Trophoblast cell (in vitro differentiated cells and primary cell): ENCODE measurements around the gene TNS3.
A peak's percentile ranks its signal among the peaks of the same experiment; 100 is the strongest.

ENCODE experiments used
- DNase-seq, 2 donors: peaks; one replicate each; pipeline ENCODE4 v3.0.0-alpha.2; 2016
- H2AFZ ChIP-seq: 2 replicates; pipeline ENCODE4 v1.6.1; 2013; ENCODE audit warnings: low read length, moderate library complexity, mild to moderate bottlenecking; ENCODE audit not compliant: insufficient read depth, poor library complexity
- H2AK5ac ChIP-seq: 2 replicates; pipeline ENCODE4 v1.6.1; 2013; ENCODE audit warnings: mild to moderate bottlenecking, low read length
- H2BK120ac ChIP-seq: 2 replicates; pipeline ENCODE4 v1.6.1; 2013; ENCODE audit warnings: low read length, mild to moderate bottlenecking, moderate library complexity; ENCODE audit not compliant: insufficient read depth, poor library complexity
- H2BK12ac ChIP-seq: 2 replicates; pipeline ENCODE4 v1.6.1; 2013; ENCODE audit warnings: mild to moderate bottlenecking, low read length, moderate library complexity
- H2BK5ac ChIP-seq: 2 replicates; pipeline ENCODE4 v1.6.1; 2013; ENCODE audit warnings: low read length, low read depth, moderate library complexity, mild to moderate bottlenecking; ENCODE audit not compliant: poor library complexity
- H3K14ac ChIP-seq: 2 replicates; pipeline ENCODE4 v1.6.1; 2013; ENCODE audit warnings: mild to moderate bottlenecking, low read length
- H3K18ac ChIP-seq: 2 replicates; pipeline ENCODE4 v1.6.1; 2013; ENCODE audit warnings: mild to moderate bottlenecking, low read length
- H3K23ac ChIP-seq: 2 replicates; pipeline ENCODE4 v1.6.1; 2013; ENCODE audit warnings: low read length
- H3K27ac ChIP-seq: 2 replicates; pipeline ENCODE4 v1.5.1; 2013; ENCODE audit warnings: low read depth, mild to moderate bottlenecking, inconsistent platforms, low read length, moderate library complexity
- H3K27me3 ChIP-seq: 2 replicates; pipeline ENCODE4 v1.6.1; 2013; ENCODE audit warnings: inconsistent platforms, mild to moderate bottlenecking, low read length, moderate library complexity; ENCODE audit not compliant: insufficient read depth
- H3K36me3 ChIP-seq, 2 experiments: 1 replicate in 1 of 2; 2 replicates in 1 of 2; pipeline ENCODE4 v1.6.1; 2013; ENCODE audit warnings: low read length in 2 of 2, mild to moderate bottlenecking in 2 of 2, moderate library complexity in 1 of 2; ENCODE audit not compliant: insufficient read depth in 2 of 2, control insufficient read depth in 1 of 2
- H3K4ac ChIP-seq: 2 replicates; pipeline ENCODE4 v1.6.1; 2013; ENCODE audit warnings: low read depth, mild to moderate bottlenecking, low read length, moderate library complexity
- H3K4me1 ChIP-seq, 2 experiments: 1 replicate in 1 of 2; 2 replicates in 1 of 2; pipeline ENCODE4 v1.6.1; 2013; ENCODE audit warnings: low read length in 2 of 2, mild to moderate bottlenecking in 2 of 2, moderate library complexity in 1 of 2; ENCODE audit not compliant: insufficient read depth in 2 of 2, control insufficient read depth in 1 of 2
- H3K4me2 ChIP-seq: 2 replicates; pipeline ENCODE4 v1.6.1; 2013; ENCODE audit warnings: inconsistent platforms, mild to moderate bottlenecking, low read length, moderate library complexity
- H3K4me3 ChIP-seq: 2 replicates; pipeline ENCODE4 v1.5.1; 2013; ENCODE audit warnings: mild to moderate bottlenecking, low read depth, low read length, inconsistent platforms
- H3K79me1 ChIP-seq: one replicate; pipeline ENCODE4 v1.6.1; 2013; ENCODE audit warnings: low read length
- H3K79me2 ChIP-seq: 2 replicates; pipeline ENCODE4 v1.6.1; 2013; ENCODE audit warnings: low read length, mild to moderate bottlenecking; ENCODE audit not compliant: control insufficient read depth, insufficient read depth, poor library complexity
- H3K9ac ChIP-seq: 2 replicates; pipeline ENCODE4 v1.6.1; 2013; ENCODE audit warnings: mild to moderate bottlenecking, low read length
- H3K9me3 ChIP-seq: 2 replicates; pipeline ENCODE4 v1.6.1; 2013; ENCODE audit warnings: low read depth, mild to moderate bottlenecking, control low read depth, inconsistent platforms, low read length; ENCODE audit not compliant: insufficient read depth
- H4K12ac ChIP-seq: 2 replicates; pipeline ENCODE4 v1.6.1; 2013; ENCODE audit warnings: low read depth, mild to moderate bottlenecking, low read length, moderate library complexity
- H4K8ac ChIP-seq: 2 replicates; pipeline ENCODE4 v1.6.1; 2013; ENCODE audit warnings: low read depth, mild to moderate bottlenecking, low read length, moderate library complexity
- H4K91ac ChIP-seq: one replicate; pipeline ENCODE4 v1.6.1; 2013; ENCODE audit warnings: low read depth, mild to moderate bottlenecking, low read length, moderate library complexity
- WGBS: extraction: QIAGEN DNeasy Blood & Tissue Kit; methylation state at CpG from one replicate; pipeline ENCODE4 v1.1.7; 2013; ENCODE audit warnings: missing lambda C conversion rate; ENCODE audit not compliant: insufficient read length, insufficient coverage; ENCODE audit errors: extremely low coverage; 5-methylcytosine and 5-hydroxymethylcytosine counted together

TNS3 gene

GRCh38 chr7:47520406-47520805 is 61.5 kb downstream of the TNS3 start:
- H3K27me3 ChIP-seq: no peaks in the 10 kb centered on the region
- no peak overlapping the region for H2AFZ ChIP-seq
- H2BK5ac ChIP-seq: peak overlapping the region; percentile 24
- no peak overlapping the region for H2BK12ac ChIP-seq
- H4K12ac ChIP-seq: no peak overlapping the region
- peaks cover 56 to 64% of the 10 kb centered on the region in 2 experiments for H3K36me3 ChIP-seq
- no peaks in the 10 kb centered on the region for H3K9me3 ChIP-seq
- no peak overlapping the region for H3K9ac ChIP-seq
- H3K18ac ChIP-seq: peak overlapping the region; percentile 47
- H3K4me2 ChIP-seq: no peak overlapping the region
- no peak overlapping the region for H2AK5ac ChIP-seq
- no peak for DNase-seq
- no peak overlapping the region for H2BK120ac ChIP-seq
- peaks cover 30 to 33% of the 10 kb centered on the region in 2 experiments for H3K4me1 ChIP-seq
- peaks cover 27% of the 10 kb centered on the region for H3K79me1 ChIP-seq
- H3K23ac ChIP-seq: no peak overlapping the region
- no peak overlapping the region for H3K4ac ChIP-seq
- H4K8ac ChIP-seq: peak overlapping the region; percentile 9
- peak overlapping the region; percentile 74 for H3K27ac ChIP-seq
- H3K4me3 ChIP-seq: no peak overlapping the region
- no CpG with 5 or more reads among the region's 8 CpGs for WGBS
- H3K14ac ChIP-seq: no peak overlapping the region
- H4K91ac ChIP-seq: peak overlapping the region; percentile 40
- H3K79me2 ChIP-seq: peaks cover 24% of the 10 kb centered on the region

DNA sequence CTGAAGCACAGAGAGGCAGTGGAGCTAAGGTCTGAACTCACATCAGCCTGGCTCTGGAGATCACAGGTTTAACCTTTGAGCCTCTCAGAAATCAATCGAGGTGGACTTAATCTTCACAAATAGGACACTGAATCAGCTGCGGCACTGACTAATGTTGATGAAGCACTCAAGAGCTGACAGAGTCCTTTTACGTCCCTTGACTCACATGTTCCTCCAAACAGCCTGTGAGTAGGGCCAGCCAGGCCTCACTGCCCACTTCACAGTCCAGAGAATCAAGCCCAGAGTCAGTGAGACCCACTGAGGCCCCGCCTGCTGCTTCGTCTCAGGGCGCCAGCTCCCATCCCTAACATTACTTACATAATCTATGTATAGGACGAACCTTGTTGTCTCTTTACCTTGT is 63.1 kb downstream of the TNS3 start:
- Histone ChIP-seq H4K91ac (peak overlapping the region; percentile 58), H4K8ac (no peak overlapping the region), H2BK12ac (peak overlapping the region; percentile 68), H3K4me3 (no peak overlapping the region), H3K23ac (no peak overlapping the region), H3K18ac (peak overlapping the region; percentile 49), H3K79me1 (peaks cover 36% of the 10 kb centered on the region), H3K4ac (peak overlapping the region; percentile 41), H2BK120ac (no peak overlapping the region), H3K9ac (no peak overlapping the region), H4K12ac (no peak overlapping the region), H3K9me3 (no peaks in the 10 kb centered on the region), H2BK5ac (peak overlapping the region; percentile 24), H2AFZ (peak overlapping the region; percentile 25), H3K27ac (no peak overlapping the region), H3K14ac (peak overlapping the region; percentile 11), H3K4me1 (peaks cover 42 to 46% of the 10 kb centered on the region in 2 experiments), H3K36me3 (peaks cover 46 to 51% of the 10 kb centered on the region in 2 experiments), H3K27me3 (no peaks in the 10 kb centered on the region), H3K4me2 (no peak overlapping the region), H3K79me2 (peaks cover 19% of the 10 kb centered on the region), H2AK5ac (no peak overlapping the region)
- no peak for DNase-seq
- WGBS: no CpG with 5 or more reads among the region's 7 CpGs

GRCh38 chr7:47517821-47518480 is 64.0 kb downstream of the TNS3 start:
- Histone ChIP-seq H3K79me1 (peaks cover 39% of the 10 kb centered on the region), H3K9me3 (no peaks in the 10 kb centered on the region), H3K4me3 (no peak overlapping the region), H2BK12ac (no peak overlapping the region), H2AFZ (no peak overlapping the region), H4K12ac (no peak overlapping the region), H3K4me2 (no peak overlapping the region), H3K23ac (no peak overlapping the region), H3K4me1 (peaks cover 45 to 49% of the 10 kb centered on the region in 2 experiments), H2BK5ac (no peak overlapping the region), H3K79me2 (peaks cover 17% of the 10 kb centered on the region), H4K91ac (no peak overlapping the region), H3K27me3 (no peaks in the 10 kb centered on the region), H3K14ac (no peak overlapping the region), H3K4ac (peak overlapping the region; percentile 80), H2BK120ac (no peak overlapping the region), H3K27ac (no peak overlapping the region), H3K18ac (peak overlapping the region; percentile 73), H3K9ac (no peak overlapping the region), H3K36me3 (peaks cover 38 to 42% of the 10 kb centered on the region in 2 experiments), H2AK5ac (peak overlapping the region; percentile 25), H4K8ac (peak overlapping the region; percentile 32)
- no peak for DNase-seq
- no CpG with 5 or more reads among the region's 10 CpGs for WGBS

DNA sequence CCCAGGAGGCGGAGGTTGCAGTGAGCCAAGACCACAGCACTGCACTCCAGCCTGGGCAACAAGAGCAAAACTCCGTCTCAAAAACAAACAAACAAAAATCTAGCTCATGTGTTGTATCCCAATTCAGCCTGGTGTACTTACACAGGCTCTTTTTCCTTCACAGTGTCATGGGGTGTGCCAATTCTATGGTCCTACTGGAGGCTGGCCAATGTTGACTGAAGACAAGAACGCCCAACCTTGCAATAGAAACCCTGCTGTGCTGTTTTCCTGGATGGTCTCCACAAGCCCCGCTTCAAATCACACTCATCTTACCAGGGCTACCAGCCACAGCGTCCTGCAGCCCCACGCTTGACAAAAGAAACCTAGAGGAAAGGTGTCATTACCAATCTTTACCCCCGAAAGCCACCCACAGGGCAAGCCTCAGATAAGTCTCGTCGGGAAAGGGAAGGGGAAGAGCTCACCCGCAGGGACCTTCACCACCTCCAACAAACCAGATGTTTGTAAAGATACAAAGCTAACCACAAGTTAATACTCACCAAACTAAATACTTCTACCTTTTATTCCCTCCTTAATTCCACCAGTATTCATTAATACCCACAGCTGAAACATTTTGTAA is 64.8 kb downstream of the TNS3 start:
- H3K4me2 ChIP-seq: no peak overlapping the region
- peaks cover 44 to 49% of the 10 kb centered on the region in 2 experiments for H3K4me1 ChIP-seq
- H2AK5ac ChIP-seq: no peak overlapping the region
- WGBS: no CpG with 5 or more reads among the region's 10 CpGs
- H3K36me3 ChIP-seq: peaks cover 36 to 39% of the 10 kb centered on the region in 2 experiments
- no peaks in the 10 kb centered on the region for H3K9me3 ChIP-seq
- no peak overlapping the region for H3K27ac ChIP-seq
- H2BK120ac ChIP-seq: no peak overlapping the region
- H4K8ac ChIP-seq: no peak overlapping the region
- no peak overlapping the region for H2BK5ac ChIP-seq
- DNase-seq: no peak
- H3K14ac ChIP-seq: no peak overlapping the region
- no peak overlapping the region for H4K91ac ChIP-seq
- no peaks in the 10 kb centered on the region for H3K27me3 ChIP-seq
- H3K18ac ChIP-seq: peak overlapping the region; percentile 14
- H4K12ac ChIP-seq: no peak overlapping the region
- peak overlapping the region; percentile 12 for H2BK12ac ChIP-seq
- H3K23ac ChIP-seq: no peak overlapping the region
- H3K4ac ChIP-seq: peak overlapping the region; percentile 47
- H3K9ac ChIP-seq: no peak overlapping the region
- H3K79me2 ChIP-seq: peaks cover 18% of the 10 kb centered on the region
- H2AFZ ChIP-seq: no peak overlapping the region
- peaks cover 40% of the 10 kb centered on the region for H3K79me1 ChIP-seq
- no peak overlapping the region for H3K4me3 ChIP-seq
